A549 (cell line): Measurements from ENCODE around the gene FLVCR1. TPM values are rescaled to one million over a fixed set of nuclear protein-coding genes. Genes with fewer than 3 reads are reported as not detected.

ENCODE experiments used
- ATAC-seq, 2 experiments: fragments of 200-7000 bp in 1 of 2; fragments of >200 bp in 1 of 2; cut with Nextera tagmentation in 1 of 2; cut with Tn5 transposase in 1 of 2; 3 replicates each; pipeline versions ENCODE4 v1.8.0 to v1.9.1; 2018 to 2020; ENCODE audit warnings: mild to moderate bottlenecking in 1 of 2, moderate library complexity in 1 of 2
- CTCF ChIA-PET: fragments of 300-600 bp; sonication (Branson Sonifier 250); formaldehyde crosslinking; extraction: SDS; loops from one replicate; lab custom pipeline; 2021; ENCODE audit warnings: antibody characterized with exemption, inconsistent platforms; lab: Yijun Ruan, JAX
- POLR2A ChIA-PET: fragments of 350-600 bp; formaldehyde crosslinking; extraction: SDS; loops from one replicate; lab custom pipeline; 2021; ENCODE audit warnings: antibody characterized with exemption, inconsistent platforms; lab: Yijun Ruan, JAX
- DNase-seq, 2 experiments: peaks; one replicate each; pipeline versions ENCODE4 v3.0.0 to v3.0.0-alpha.2; 2011 to 2016; ENCODE audit warnings: low read depth in 1 of 2, low spot score in 1 of 2
- FAIRE-seq: peaks from 2 replicates; lab custom pipeline; 2011; peaks lifted over from hg19 to GRCh38; lab: Jason Lieb, UNC
- H3K27ac ChIP-seq, 2 experiments: fragments of >200 bp; sonication (Bioruptor Twin); formaldehyde crosslinking; 3 replicates each; pipeline ENCODE4 v1.5.1; 2016 to 2017
- H3K4me1 ChIP-seq: fragments of >200 bp; sonication (Bioruptor Twin); formaldehyde crosslinking; 3 replicates; pipeline ENCODE4 v1.6.1; 2016
- H3K4me2 ChIP-seq: fragments of >200 bp; sonication (Bioruptor Twin); formaldehyde crosslinking; 3 replicates; pipeline ENCODE4 v1.6.1; 2016
- H3K4me3 ChIP-seq: fragments of >200 bp; sonication (Bioruptor Twin); formaldehyde crosslinking; 3 replicates; pipeline ENCODE4 v1.5.1; 2016
- H3K9me3 ChIP-seq: fragments of >200 bp; sonication (Bioruptor Twin); formaldehyde crosslinking; 3 replicates; pipeline ENCODE4 v1.6.1; 2016
- BCL3 ChIP-seq: fragments of >200 bp; sonication (Bioruptor Twin); formaldehyde crosslinking; IDR thresholded peaks from 3 replicates; pipeline ENCODE4 v1.6.1; 2016
- BHLHE40 ChIP-seq: IDR thresholded peaks from 2 replicates; pipeline ENCODE4 v1.6.1; 2012; ENCODE audit warnings: low read depth, low read length, inconsistent platforms
- CBX2 ChIP-seq: fragments of 200-600 bp; sonication (generic); IDR thresholded peaks from 2 replicates; pipeline ENCODE4 v1.6.1; 2016; ENCODE audit warnings: low read depth, mild to moderate bottlenecking, borderline replicate concordance
- CBX8 ChIP-seq: fragments of 200-600 bp; sonication (generic); IDR thresholded peaks from 2 replicates; pipeline ENCODE4 v1.6.1; 2016
- CTCF ChIP-seq: fragments of >200 bp; sonication (Bioruptor Twin); formaldehyde crosslinking; IDR thresholded peaks from 3 replicates; pipeline ENCODE4 v1.5.1; 2016
- E2F6 ChIP-seq: IDR thresholded peaks from 2 replicates; pipeline ENCODE4 v1.6.1; 2012; ENCODE audit warnings: low read depth, borderline replicate concordance
- EHF ChIP-seq: fragments of 250-450 bp; sonication (Bioruptor Pico); IDR thresholded peaks from 2 replicates; pipeline ENCODE4 v1.5.0; 2020; ENCODE audit warnings: mild to moderate bottlenecking
- ELK1 ChIP-seq: fragments of 150-350 bp; IDR thresholded peaks from 2 replicates; pipeline ENCODE4 v1.6.1; 2014; ENCODE audit warnings: low read depth, mild to moderate bottlenecking, low read length
- ESRRA ChIP-seq: fragments of 150-350 bp; IDR thresholded peaks from 2 replicates; pipeline ENCODE4 v1.6.1; 2014; ENCODE audit warnings: mild to moderate bottlenecking, low read length, borderline replicate concordance
- HDAC2 ChIP-seq: fragments of 200-600 bp; sonication (generic); IDR thresholded peaks from 2 replicates; pipeline ENCODE4 v1.6.1; 2016
- HEYL ChIP-seq: fragments of 250-450 bp; sonication (Bioruptor Pico); IDR thresholded peaks from 2 replicates; pipeline ENCODE4 v1.8.0; 2021; ENCODE audit warnings: mild to moderate bottlenecking, moderate library complexity
- KDM5A ChIP-seq: fragments of 200-600 bp; sonication (generic); IDR thresholded peaks from 2 replicates; pipeline ENCODE4 v1.6.1; 2016; ENCODE audit warnings: antibody characterized with exemption, mild to moderate bottlenecking
- MAX ChIP-seq: IDR thresholded peaks from 2 replicates; pipeline ENCODE4 v1.6.1; 2012
- MAZ ChIP-seq: fragments of 150-350 bp; IDR thresholded peaks from 2 replicates; pipeline ENCODE4 v1.6.1; 2014; ENCODE audit warnings: antibody characterized with exemption, low read depth, low read length, borderline replicate concordance
- NFE2L2 ChIP-seq: fragments of 150-350 bp; conservative IDR thresholded peaks from 2 replicates; pipeline ENCODE4 v1.6.1; 2014; ENCODE audit warnings: low read length
- NPAS2 ChIP-seq: fragments of 250-450 bp; sonication (Bioruptor Pico); IDR thresholded peaks from 2 replicates; pipeline ENCODE4 v1.8.0; 2022; ENCODE audit warnings: mild to moderate bottlenecking, moderate library complexity, borderline replicate concordance
- PHF8 ChIP-seq: fragments of 200-600 bp; sonication (generic); IDR thresholded peaks from 2 replicates; pipeline ENCODE4 v1.6.1; 2016; ENCODE audit warnings: low read depth, mild to moderate bottlenecking, antibody characterized with exemption, moderate library complexity, borderline replicate concordance
- RAD21 ChIP-seq, 2 experiments: fragments of >200 bp in 1 of 2; sonication (Bioruptor Twin) in 1 of 2; formaldehyde crosslinking in 1 of 2; IDR thresholded peaks in 1 of 2; conservative IDR thresholded peaks in 1 of 2; 2 replicates in 1 of 2; 3 replicates in 1 of 2; pipeline ENCODE4 v1.6.1; 2012 to 2018; ENCODE audit warnings: inconsistent platforms in 1 of 2
- REST ChIP-seq: fragments of 200-600 bp; sonication (generic); IDR thresholded peaks from 2 replicates; pipeline ENCODE4 v1.6.1; 2016; ENCODE audit warnings: antibody characterized with exemption, mild to moderate bottlenecking, moderate library complexity
- RFX5 ChIP-seq: fragments of 450-650 bp; IDR thresholded peaks from 2 replicates; pipeline ENCODE4 v1.7.1; 2014; ENCODE audit warnings: antibody characterized with exemption, mild to moderate bottlenecking, moderate library complexity
- SMC3 ChIP-seq: fragments of >200 bp; sonication (Bioruptor Twin); formaldehyde crosslinking; IDR thresholded peaks from 3 replicates; pipeline ENCODE4 v1.6.1; 2018; ENCODE audit warnings: inconsistent platforms
- TFCP2L1 ChIP-seq: fragments of 250-450 bp; sonication (Bioruptor Pico); IDR thresholded peaks from 2 replicates; pipeline ENCODE4 v1.5.0; 2021; ENCODE audit warnings: mild to moderate bottlenecking
- TP53 ChIP-seq: fragments of 250-450 bp; sonication (Bioruptor Pico); IDR thresholded peaks from 2 replicates; pipeline ENCODE4 v1.5.0; 2021; ENCODE audit warnings: mild to moderate bottlenecking, moderate library complexity
- ZC3H11A ChIP-seq: fragments of 450-650 bp; IDR thresholded peaks from 2 replicates; pipeline ENCODE4 v1.6.1; 2014; ENCODE audit warnings: antibody characterized with exemption, mild to moderate bottlenecking
- ZNF302 ChIP-seq: fragments of 250-450 bp; sonication (Bioruptor Pico); IDR thresholded peaks from 2 replicates; pipeline ENCODE4 v1.9.0; 2021; ENCODE audit warnings: inconsistent platforms, mild to moderate bottlenecking, moderate library complexity
- WGBS: methylation state at CpG from one replicate; pipeline ENCODE4 v1.1.6; 2017; ENCODE audit errors: missing lambda C conversion rate; 5-methylcytosine and 5-hydroxymethylcytosine counted together
- polyA plus RNA-seq, 4 experiments: library from polyadenylated mRNA; depleted of rRNA in 3 of 4; stranded (reverse); fragments of >200 nt; fragmentation: RNase III in 1 of 4; extraction: RNeasy Plus Mini Kit Qiagen cat#74134 plus additional on column Dnase treatment in 1 of 4; gene quantifications; 2 replicates in 3 of 4; 3 replicates in 1 of 4; pipeline ENCODE4 v1.2.3, GENCODE V29; 2011 to 2017

FLVCR1 gene
- polyA plus RNA-seq, 2 of the 4 experiments (the other 2 are of a cell fraction): 14.9 to 15.4 TPM

- WGBS: 96% methylated on average over 1 of the region's 1 CpG
- H3K27ac ChIP-seq: no peak overlapping the region
- TF ChIP-seq E2F6 (no peak), RFX5 (no peak), MAZ (no peak), ZC3H11A (no peak), BHLHE40 (no peak), CBX8 (no peak), TP53 (CRISPR knock-in tag) (no peak), SMC3 (no peak), RAD21 (conservative IDR thresholded peaks at IDR 0.05 in 1 of 2, IDR thresholded peaks at IDR 0.05 in 1 of 2) (no peak), KDM5A (no peak), HEYL (CRISPR knock-in tag) (no peak), PHF8 (no peak)
- no peak overlapping the region for H3K4me2 ChIP-seq
- POLR2A ChIA-PET: no interaction called here
- peaks cover 15% of the 10 kb centered on the region; the same call in 2 of the 3 replicates for H3K9me3 ChIP-seq
- H3K4me1 ChIP-seq: no peaks in the 10 kb centered on the region
- ATAC-seq: no peak
- no peak for FAIRE-seq
- DNase-seq: no peak
- CTCF ChIA-PET: interaction anchor here (0.9 kb wide), 1 partner anchor 9 kb away, joined by 4 read pairs; the partner anchor contains the start of gene VASH2
- no peak overlapping the region for H3K4me3 ChIP-seq
These were observed 83.4 kb downstream of the FLVCR1 start for GRCh38 chr1:212941452-212941851.

- no peak overlapping the region for H3K4me3 ChIP-seq
- TF ChIP-seq TFCP2L1: no peak
- no peak for TF ChIP-seq ESRRA
- TF ChIP-seq CBX2: no peak
- TF ChIP-seq MAZ: no peak
- H3K27ac ChIP-seq: no peak overlapping the region
- H3K9me3 ChIP-seq: peaks cover 15% of the 10 kb centered on the region; the same call in 2 of the 3 replicates
- DNase-seq: no peak
- POLR2A ChIA-PET: no interaction called here
- CTCF ChIA-PET: interaction anchor here (1.3 kb wide), 1 partner anchor 11 kb away, joined by 3 read pairs; no protein-coding TSS in a partner anchor
- 68% methylated on average over 6 of the region's 6 CpGs for WGBS
- no peaks in the 10 kb centered on the region for H3K4me1 ChIP-seq
- H3K4me2 ChIP-seq: no peak overlapping the region
- no peak for FAIRE-seq
- ATAC-seq: no peak
These were observed 84.8 kb downstream of the FLVCR1 start for GRCh38 chr1:212942679-212943392.

GRCh38 chr1:212943393-212943710 is 85.3 kb downstream of the FLVCR1 start:
- Histone ChIP-seq H3K4me2 (no peak overlapping the region), H3K27ac (no peak overlapping the region), H3K9me3 (peaks cover 15% of the 10 kb centered on the region; the same call in 2 of the 3 replicates), H3K4me1 (no peaks in the 10 kb centered on the region), H3K4me3 (no peak overlapping the region)
- CTCF ChIA-PET: interaction anchor here (1.3 kb wide), 1 partner anchor 10 kb away, joined by 3 read pairs; no protein-coding TSS in a partner anchor
- FAIRE-seq: no peak
- POLR2A ChIA-PET: no interaction called here
- ATAC-seq: no peak
- DNase-seq: no peak
- 82% methylated on average over 4 of the region's 4 CpGs for WGBS
- no peak for TF ChIP-seq CBX2
- no peak for TF ChIP-seq ZNF302
- TF ChIP-seq MAX: no peak
- TF ChIP-seq REST: no peak
- TF ChIP-seq ESRRA: no peak
- no peak for TF ChIP-seq TFCP2L1
- TF ChIP-seq MAZ: no peak
- TF ChIP-seq NPAS2: no peak
- TF ChIP-seq HEYL (CRISPR knock-in tag): no peak
- TF ChIP-seq HDAC2: no peak
- TF ChIP-seq EHF: no peak
- TF ChIP-seq CTCF: no peak
- no peak for TF ChIP-seq BCL3
- TF ChIP-seq ELK1: no peak
- no peak for TF ChIP-seq NFE2L2
